HEK293 (cell line): ENCODE measurements around the gene KLHL10.
A peak's percentile ranks its signal among the peaks of the same experiment; 100 is the strongest.

Source experiments
- EGR2 ChIP-seq: fragments of 450-650 bp; formaldehyde crosslinking; IDR thresholded peaks from 2 replicates; pipeline ENCODE4 v1.5.1; 2016; ENCODE audit warnings: low read depth, missing biosample characterization, missing genetic modification characterization
- IKZF3 ChIP-seq: fragments of 450-650 bp; IDR thresholded peaks from 2 replicates; pipeline ENCODE4 v1.5.0; 2018; ENCODE audit warnings: missing biosample characterization, mild to moderate bottlenecking, missing genetic modification characterization, moderate library complexity
- KLF1 ChIP-seq: fragments of 450-650 bp; formaldehyde crosslinking; IDR thresholded peaks from 2 replicates; pipeline ENCODE4 v1.5.1; 2016; ENCODE audit warnings: missing biosample characterization, missing genetic modification characterization
- KLF16 ChIP-seq: fragments of 450-650 bp; formaldehyde crosslinking; IDR thresholded peaks from 2 replicates; pipeline ENCODE4 v1.5.1; 2017; ENCODE audit warnings: missing biosample characterization, missing genetic modification characterization
- PRDM1 ChIP-seq: fragments of 450-650 bp; formaldehyde crosslinking; IDR thresholded peaks from 2 replicates; pipeline ENCODE4; 2016; ENCODE audit warnings: missing biosample characterization, missing genetic modification characterization
- SP7 ChIP-seq: fragments of 450-650 bp; formaldehyde crosslinking; IDR thresholded peaks from 2 replicates; pipeline ENCODE4 v1.5.1; 2016; ENCODE audit warnings: missing biosample characterization, missing genetic modification characterization
- ZBTB1 ChIP-seq: fragments of 450-650 bp; formaldehyde crosslinking; IDR thresholded peaks from 2 replicates; pipeline ENCODE4 v1.5.1; 2016; ENCODE audit warnings: missing biosample characterization, missing genetic modification characterization
- ZIC2 ChIP-seq: fragments of 450-650 bp; formaldehyde crosslinking; IDR thresholded peaks from 2 replicates; pipeline ENCODE4 v1.5.1; 2016; ENCODE audit warnings: missing biosample characterization, missing genetic modification characterization
- ZNF112 ChIP-seq: fragments of 450-650 bp; formaldehyde crosslinking; IDR thresholded peaks from 2 replicates; pipeline ENCODE4 v1.5.0; 2017; ENCODE audit warnings: missing biosample characterization, missing genetic modification characterization
- ZNF121 ChIP-seq: fragments of 450-650 bp; formaldehyde crosslinking; IDR thresholded peaks from 2 replicates; pipeline ENCODE4 v1.5.1; 2016; ENCODE audit warnings: missing biosample characterization, missing genetic modification characterization
- ZNF132 ChIP-seq: fragments of 450-650 bp; formaldehyde crosslinking; IDR thresholded peaks from 2 replicates; pipeline ENCODE4 v1.5.1; 2017; ENCODE audit warnings: missing biosample characterization, missing genetic modification characterization, borderline replicate concordance
- ZNF223 ChIP-seq: fragments of 450-650 bp; formaldehyde crosslinking; IDR thresholded peaks from 2 replicates; pipeline ENCODE4 v1.5.1; 2016; ENCODE audit warnings: missing biosample characterization, missing genetic modification characterization
- ZNF24 ChIP-seq: fragments of 450-650 bp; formaldehyde crosslinking; IDR thresholded peaks from 2 replicates; pipeline ENCODE4 v1.5.1; 2016; ENCODE audit warnings: missing biosample characterization, missing genetic modification characterization
- ZNF248 ChIP-seq: fragments of 450-650 bp; formaldehyde crosslinking; IDR thresholded peaks from 2 replicates; pipeline ENCODE4 v1.5.1; 2017; ENCODE audit warnings: missing biosample characterization, missing genetic modification characterization
- ZNF341 ChIP-seq: fragments of 450-650 bp; formaldehyde crosslinking; IDR thresholded peaks from 2 replicates; pipeline ENCODE4; 2016; ENCODE audit warnings: low read depth, missing biosample characterization, missing genetic modification characterization
- ZNF350 ChIP-seq: fragments of 450-650 bp; formaldehyde crosslinking; IDR thresholded peaks from 2 replicates; pipeline ENCODE4 v1.5.0; 2017; ENCODE audit warnings: missing biosample characterization, mild to moderate bottlenecking, missing genetic modification characterization
- ZNF366 ChIP-seq: fragments of 450-650 bp; formaldehyde crosslinking; conservative IDR thresholded peaks from 2 replicates; pipeline ENCODE4 v1.5.1; 2016; ENCODE audit warnings: missing biosample characterization, missing genetic modification characterization
- ZNF677 ChIP-seq: fragments of 450-650 bp; IDR thresholded peaks from 2 replicates; pipeline ENCODE4 v1.5.0; 2018; ENCODE audit warnings: missing biosample characterization, mild to moderate bottlenecking, missing genetic modification characterization, moderate library complexity
- TF ChIP-seq, protein P1 (sequence below): fragments of 450-650 bp; formaldehyde crosslinking; IDR thresholded peaks from 2 replicates; pipeline ENCODE4 v1.5.0; 2017; ENCODE audit warnings: missing biosample characterization, missing genetic modification characterization, borderline replicate concordance
- TF ChIP-seq, protein P2 (sequence below): sonication (generic); formaldehyde crosslinking; IDR thresholded peaks from 2 replicates; pipeline ENCODE4 v1.8.1; 2022; ENCODE audit warnings: mild to moderate bottlenecking, moderate library complexity, missing genetic modification reagents
- TF ChIP-seq, protein P3 (sequence below): fragments of 450-650 bp; formaldehyde crosslinking; IDR thresholded peaks from 2 replicates; pipeline ENCODE4 v1.5.1; 2016; ENCODE audit warnings: missing biosample characterization, missing genetic modification characterization, borderline replicate concordance
- TF ChIP-seq, protein P4 (sequence below): fragments of 450-650 bp; formaldehyde crosslinking; IDR thresholded peaks from 2 replicates; pipeline ENCODE4 v1.5.1; 2016; ENCODE audit warnings: missing biosample characterization, missing genetic modification characterization
- TF ChIP-seq, protein P5 (sequence below): fragments of 450-650 bp; formaldehyde crosslinking; IDR thresholded peaks from 2 replicates; pipeline ENCODE4 v1.5.1; 2016; ENCODE audit warnings: missing biosample characterization, missing genetic modification characterization
- TF ChIP-seq, protein P6 (sequence below): fragments of 450-650 bp; formaldehyde crosslinking; IDR thresholded peaks from 2 replicates; pipeline ENCODE4 v1.5.1; 2016; ENCODE audit warnings: missing biosample characterization, missing genetic modification characterization

The KLHL10 gene

DNA sequence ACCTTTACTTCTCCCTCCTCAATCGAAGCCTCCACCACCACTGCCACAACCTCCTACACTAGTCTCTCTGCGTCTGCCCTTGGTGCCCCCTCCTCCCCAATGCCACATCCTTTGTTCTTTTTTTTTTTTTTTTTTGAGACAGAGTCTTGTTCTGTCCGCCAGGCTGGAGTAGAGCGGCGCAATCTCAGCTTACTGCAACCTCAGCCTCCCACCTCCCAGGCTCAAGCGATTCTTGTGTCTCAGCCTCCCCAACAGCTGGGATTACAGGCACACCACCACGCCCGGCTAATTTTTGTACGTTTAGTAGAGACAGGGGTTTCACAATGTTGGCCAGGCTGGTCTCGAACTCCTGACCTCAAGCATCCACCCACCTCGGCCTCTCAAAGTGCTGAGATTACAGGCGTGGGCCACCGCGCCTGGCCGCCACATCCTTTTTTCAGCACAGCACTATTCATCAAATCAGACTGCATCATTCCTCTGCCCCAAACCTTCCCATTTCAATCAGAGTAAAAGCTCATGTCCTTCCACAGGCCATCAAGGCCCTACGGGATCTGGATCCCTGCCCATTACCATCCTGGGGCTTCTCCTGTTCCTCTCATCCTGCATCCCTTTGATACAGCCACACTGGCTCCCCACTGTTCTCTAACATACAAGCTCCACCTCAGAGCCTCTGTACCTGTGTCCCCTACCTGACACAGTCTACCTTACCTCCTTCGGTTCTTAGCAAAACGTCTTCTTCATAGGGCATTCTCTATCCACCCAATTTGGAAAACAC lies 25.6 kb downstream of the KLHL10 start (continued):
- TF ChIP-seq, protein P1, sequence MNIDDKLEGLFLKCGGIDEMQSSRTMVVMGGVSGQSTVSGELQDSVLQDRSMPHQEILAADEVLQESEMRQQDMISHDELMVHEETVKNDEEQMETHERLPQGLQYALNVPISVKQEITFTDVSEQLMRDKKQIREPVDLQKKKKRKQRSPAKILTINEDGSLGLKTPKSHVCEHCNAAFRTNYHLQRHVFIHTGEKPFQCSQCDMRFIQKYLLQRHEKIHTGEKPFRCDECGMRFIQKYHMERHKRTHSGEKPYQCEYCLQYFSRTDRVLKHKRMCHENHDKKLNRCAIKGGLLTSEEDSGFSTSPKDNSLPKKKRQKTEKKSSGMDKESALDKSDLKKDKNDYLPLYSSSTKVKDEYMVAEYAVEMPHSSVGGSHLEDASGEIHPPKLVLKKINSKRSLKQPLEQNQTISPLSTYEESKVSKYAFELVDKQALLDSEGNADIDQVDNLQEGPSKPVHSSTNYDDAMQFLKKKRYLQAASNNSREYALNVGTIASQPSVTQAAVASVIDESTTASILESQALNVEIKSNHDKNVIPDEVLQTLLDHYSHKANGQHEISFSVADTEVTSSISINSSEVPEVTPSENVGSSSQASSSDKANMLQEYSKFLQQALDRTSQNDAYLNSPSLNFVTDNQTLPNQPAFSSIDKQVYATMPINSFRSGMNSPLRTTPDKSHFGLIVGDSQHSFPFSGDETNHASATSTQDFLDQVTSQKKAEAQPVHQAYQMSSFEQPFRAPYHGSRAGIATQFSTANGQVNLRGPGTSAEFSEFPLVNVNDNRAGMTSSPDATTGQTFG (tag by site-specific recombination): no peak
- TF ChIP-seq IKZF3 (tag by site-specific recombination) (0 out of 2 replicates have a peak, but pooled peaks have one; percentile 8), ZNF24 (tag by site-specific recombination) (no peak), KLF16 (tag by site-specific recombination) (no peak), ZNF223 (tag by site-specific recombination) (no peak), ZNF366 (tag by site-specific recombination) (peak; percentile 44; the same call in 1 of the 2 replicates), SP7 (tag by site-specific recombination) (0 out of 2 replicates have a peak, but pooled peaks have one; percentile 34), ZNF121 (0 out of 2 replicates have a peak, but pooled peaks have one; percentile 26), ZBTB1 (tag by site-specific recombination) (no peak), ZNF677 (tag by site-specific recombination) (no peak), ZNF132 (tag by site-specific recombination) (no peak), KLF1 (tag by site-specific recombination) (peak; percentile 47; the same call in 1 of the 2 replicates), ZNF112 (tag by site-specific recombination) (no peak), PRDM1 (tag by site-specific recombination) (no peak), EGR2 (peak; percentile 66), ZIC2 (tag by site-specific recombination) (peak; percentile 54), ZNF350 (no peak), ZNF341 (peak; percentile 74), ZNF248 (tag by site-specific recombination) (no peak)
- TF ChIP-seq, protein P2, sequence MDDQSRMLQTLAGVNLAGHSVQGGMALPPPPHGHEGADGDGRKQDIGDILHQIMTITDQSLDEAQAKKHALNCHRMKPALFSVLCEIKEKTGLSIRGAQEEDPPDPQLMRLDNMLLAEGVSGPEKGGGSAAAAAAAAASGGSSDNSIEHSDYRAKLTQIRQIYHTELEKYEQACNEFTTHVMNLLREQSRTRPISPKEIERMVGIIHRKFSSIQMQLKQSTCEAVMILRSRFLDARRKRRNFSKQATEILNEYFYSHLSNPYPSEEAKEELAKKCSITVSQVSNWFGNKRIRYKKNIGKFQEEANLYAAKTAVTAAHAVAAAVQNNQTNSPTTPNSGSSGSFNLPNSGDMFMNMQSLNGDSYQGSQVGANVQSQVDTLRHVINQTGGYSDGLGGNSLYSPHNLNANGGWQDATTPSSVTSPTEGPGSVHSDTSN (CRISPR knock-in tag): no peak
- TF ChIP-seq, protein P3, sequence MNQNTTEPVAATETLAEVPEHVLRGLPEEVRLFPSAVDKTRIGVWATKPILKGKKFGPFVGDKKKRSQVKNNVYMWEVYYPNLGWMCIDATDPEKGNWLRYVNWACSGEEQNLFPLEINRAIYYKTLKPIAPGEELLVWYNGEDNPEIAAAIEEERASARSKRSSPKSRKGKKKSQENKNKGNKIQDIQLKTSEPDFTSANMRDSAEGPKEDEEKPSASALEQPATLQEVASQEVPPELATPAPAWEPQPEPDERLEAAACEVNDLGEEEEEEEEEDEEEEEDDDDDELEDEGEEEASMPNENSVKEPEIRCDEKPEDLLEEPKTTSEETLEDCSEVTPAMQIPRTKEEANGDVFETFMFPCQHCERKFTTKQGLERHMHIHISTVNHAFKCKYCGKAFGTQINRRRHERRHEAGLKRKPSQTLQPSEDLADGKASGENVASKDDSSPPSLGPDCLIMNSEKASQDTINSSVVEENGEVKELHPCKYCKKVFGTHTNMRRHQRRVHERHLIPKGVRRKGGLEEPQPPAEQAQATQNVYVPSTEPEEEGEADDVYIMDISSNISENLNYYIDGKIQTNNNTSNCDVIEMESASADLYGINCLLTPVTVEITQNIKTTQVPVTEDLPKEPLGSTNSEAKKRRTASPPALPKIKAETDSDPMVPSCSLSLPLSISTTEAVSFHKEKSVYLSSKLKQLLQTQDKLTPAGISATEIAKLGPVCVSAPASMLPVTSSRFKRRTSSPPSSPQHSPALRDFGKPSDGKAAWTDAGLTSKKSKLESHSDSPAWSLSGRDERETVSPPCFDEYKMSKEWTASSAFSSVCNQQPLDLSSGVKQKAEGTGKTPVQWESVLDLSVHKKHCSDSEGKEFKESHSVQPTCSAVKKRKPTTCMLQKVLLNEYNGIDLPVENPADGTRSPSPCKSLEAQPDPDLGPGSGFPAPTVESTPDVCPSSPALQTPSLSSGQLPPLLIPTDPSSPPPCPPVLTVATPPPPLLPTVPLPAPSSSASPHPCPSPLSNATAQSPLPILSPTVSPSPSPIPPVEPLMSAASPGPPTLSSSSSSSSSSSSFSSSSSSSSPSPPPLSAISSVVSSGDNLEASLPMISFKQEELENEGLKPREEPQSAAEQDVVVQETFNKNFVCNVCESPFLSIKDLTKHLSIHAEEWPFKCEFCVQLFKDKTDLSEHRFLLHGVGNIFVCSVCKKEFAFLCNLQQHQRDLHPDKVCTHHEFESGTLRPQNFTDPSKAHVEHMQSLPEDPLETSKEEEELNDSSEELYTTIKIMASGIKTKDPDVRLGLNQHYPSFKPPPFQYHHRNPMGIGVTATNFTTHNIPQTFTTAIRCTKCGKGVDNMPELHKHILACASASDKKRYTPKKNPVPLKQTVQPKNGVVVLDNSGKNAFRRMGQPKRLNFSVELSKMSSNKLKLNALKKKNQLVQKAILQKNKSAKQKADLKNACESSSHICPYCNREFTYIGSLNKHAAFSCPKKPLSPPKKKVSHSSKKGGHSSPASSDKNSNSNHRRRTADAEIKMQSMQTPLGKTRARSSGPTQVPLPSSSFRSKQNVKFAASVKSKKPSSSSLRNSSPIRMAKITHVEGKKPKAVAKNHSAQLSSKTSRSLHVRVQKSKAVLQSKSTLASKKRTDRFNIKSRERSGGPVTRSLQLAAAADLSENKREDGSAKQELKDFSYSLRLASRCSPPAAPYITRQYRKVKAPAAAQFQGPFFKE: no peak
- TF ChIP-seq, protein P4, sequence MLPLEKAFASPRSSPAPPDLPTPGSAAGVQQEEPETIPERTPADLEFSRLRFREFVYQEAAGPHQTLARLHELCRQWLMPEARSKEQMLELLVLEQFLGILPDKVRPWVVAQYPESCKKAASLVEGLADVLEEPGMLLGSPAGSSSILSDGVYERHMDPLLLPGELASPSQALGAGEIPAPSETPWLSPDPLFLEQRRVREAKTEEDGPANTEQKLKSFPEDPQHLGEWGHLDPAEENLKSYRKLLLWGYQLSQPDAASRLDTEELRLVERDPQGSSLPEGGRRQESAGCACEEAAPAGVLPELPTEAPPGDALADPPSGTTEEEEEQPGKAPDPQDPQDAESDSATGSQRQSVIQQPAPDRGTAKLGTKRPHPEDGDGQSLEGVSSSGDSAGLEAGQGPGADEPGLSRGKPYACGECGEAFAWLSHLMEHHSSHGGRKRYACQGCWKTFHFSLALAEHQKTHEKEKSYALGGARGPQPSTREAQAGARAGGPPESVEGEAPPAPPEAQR (tag by site-specific recombination): no peak
- TF ChIP-seq, protein P5, sequence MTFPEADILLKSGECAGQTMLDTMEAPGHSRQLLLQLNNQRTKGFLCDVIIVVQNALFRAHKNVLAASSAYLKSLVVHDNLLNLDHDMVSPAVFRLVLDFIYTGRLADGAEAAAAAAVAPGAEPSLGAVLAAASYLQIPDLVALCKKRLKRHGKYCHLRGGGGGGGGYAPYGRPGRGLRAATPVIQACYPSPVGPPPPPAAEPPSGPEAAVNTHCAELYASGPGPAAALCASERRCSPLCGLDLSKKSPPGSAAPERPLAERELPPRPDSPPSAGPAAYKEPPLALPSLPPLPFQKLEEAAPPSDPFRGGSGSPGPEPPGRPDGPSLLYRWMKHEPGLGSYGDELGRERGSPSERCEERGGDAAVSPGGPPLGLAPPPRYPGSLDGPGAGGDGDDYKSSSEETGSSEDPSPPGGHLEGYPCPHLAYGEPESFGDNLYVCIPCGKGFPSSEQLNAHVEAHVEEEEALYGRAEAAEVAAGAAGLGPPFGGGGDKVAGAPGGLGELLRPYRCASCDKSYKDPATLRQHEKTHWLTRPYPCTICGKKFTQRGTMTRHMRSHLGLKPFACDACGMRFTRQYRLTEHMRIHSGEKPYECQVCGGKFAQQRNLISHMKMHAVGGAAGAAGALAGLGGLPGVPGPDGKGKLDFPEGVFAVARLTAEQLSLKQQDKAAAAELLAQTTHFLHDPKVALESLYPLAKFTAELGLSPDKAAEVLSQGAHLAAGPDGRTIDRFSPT (tag by site-specific recombination): no peak
- TF ChIP-seq, protein P6, sequence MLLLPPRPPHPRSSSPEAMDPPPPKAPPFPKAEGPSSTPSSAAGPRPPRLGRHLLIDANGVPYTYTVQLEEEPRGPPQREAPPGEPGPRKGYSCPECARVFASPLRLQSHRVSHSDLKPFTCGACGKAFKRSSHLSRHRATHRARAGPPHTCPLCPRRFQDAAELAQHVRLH (tag by site-specific recombination): no peak
